CD4-positive, alpha-beta T cell treated with Interleukin-21 for 1 hour (primary cell): ENCODE results near the gene CLEC4A.
A peak's percentile ranks its signal among the peaks of the same experiment; 100 is the strongest.
"Not testable (repeated sequence)": the region's sequence is repeated elsewhere in the genome, so short reads cannot be mapped to it uniquely, and the experiment has no call there.

ENCODE experiments used
- DNase-seq: peaks from one replicate; pipeline ENCODE4 v3.0.0-alpha.2; 2020

CLEC4A gene

DNA sequence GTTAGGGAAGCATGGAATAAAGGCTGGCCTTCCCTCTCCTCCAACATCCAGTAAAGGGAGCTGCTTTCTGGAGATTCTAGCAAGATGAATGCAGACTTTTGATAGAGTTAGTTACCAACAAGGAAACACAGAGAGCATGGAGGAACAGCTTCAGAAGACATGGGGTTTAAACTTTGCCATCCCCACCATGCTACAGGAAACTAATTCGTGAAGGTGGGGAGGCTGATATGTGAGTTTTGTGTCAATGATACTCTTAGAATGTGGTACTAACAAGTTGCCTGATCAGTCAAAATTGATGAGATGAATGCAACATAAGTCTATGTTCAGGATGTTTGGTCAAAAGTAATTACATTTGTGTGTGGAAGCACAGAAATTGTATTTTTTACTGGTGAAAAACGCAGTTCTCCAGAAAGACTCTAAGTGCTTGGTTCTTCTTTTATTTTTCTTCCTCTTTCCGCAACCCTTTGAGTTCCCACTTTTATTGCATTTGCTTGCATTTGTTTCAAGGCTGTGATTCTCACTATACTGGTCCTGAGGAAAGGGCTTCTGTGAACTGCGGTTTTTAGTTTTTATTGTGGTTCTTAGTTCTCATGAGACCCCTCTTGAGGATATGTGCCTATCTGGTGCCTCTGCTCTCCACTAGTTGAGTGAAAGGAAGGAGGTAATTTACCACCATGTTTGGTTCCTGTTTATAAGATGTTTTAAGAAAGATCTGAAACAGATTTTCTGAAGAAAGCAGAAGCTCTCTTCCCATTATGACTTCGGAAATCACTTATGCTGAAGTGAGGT lies at the start of gene CLEC4A:
Gene CLEC4A (plus strand): TSS at position 494 of the 789 bp plus-strand sequence. CDS start 262 bp downstream, at position 756.
- DNase-seq, result no peak

DNA sequence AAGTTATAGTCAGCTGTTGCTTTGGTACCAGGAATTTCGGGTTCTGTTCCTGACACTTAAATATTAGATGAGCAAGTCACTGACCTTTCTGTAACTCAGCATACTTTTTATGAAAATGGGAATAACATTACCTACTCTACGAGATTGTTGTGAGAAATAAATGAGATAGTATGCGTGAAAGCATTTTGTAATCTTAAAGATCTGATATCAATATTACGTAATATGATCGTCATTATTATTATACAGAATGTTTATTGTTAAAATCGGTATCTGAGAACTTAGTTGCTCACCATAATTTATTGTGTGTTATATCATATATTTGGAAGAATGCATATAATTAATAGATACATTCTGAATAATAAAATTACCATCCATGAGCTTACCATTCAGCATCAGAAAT lies 47.5 kb upstream of the CLEC4A start:
- DNase-seq, result no peak

DNA sequence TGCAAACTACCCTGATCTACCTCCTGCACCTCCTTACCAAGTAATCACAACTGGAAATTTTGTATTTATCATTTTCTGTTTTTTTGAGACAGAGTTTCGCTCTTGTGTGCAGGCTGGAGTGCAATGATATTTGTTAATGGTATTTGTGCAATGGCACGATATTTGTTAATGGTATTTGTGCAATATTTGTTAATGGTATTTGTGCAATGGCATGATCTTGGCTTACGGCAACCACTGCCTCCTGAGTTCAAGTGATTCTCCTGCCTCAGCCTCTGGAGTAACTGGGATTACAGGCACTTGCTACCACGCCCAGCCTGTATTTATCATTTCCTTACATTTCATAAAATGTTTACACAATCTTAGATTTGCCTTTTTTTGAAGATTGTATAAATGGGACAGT lies 47.1 kb upstream of the CLEC4A start:
- DNase-seq, result no peak

DNA sequence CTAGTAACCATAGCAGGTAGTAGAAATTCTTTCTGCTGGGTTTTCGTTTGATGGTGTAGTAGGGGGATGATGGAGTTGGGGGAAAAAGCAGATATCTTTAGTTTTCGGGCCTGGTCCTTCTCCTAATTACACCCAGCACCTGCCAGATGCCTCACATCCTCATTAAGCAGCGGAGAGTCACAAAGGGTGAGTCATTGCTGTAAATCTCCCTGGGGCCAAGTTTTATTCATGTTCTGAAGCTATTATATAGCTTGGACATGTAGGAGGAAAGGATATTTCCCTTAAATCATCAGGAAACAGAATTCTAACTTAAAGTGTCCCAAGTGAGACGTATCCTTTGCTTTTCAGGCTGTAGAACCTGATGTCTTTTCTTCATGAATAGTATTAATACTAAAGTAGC lies 46.2 kb upstream of the CLEC4A start:
- DNase-seq, result no peak

DNA sequence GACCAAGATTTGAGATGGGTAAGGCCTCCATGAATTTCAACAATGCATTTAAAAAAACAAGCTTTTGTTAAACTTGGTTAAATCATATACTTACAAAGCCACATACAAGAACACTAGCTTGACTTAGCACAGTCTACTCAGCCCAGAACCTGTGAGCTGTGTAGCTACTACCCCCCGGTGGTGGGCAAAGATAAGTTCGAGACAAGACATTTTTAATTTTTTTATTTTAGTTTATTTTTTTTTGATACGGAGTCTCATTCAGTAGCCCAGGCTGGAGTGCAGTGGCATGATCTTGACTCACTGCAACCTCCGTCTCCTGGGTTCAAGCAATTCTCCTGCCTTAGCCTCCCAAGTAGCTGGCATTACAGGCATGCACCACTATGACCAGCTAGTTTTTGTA lies 45.0 kb upstream of the CLEC4A start:
- DNase-seq, result peak; percentile 82

DNA sequence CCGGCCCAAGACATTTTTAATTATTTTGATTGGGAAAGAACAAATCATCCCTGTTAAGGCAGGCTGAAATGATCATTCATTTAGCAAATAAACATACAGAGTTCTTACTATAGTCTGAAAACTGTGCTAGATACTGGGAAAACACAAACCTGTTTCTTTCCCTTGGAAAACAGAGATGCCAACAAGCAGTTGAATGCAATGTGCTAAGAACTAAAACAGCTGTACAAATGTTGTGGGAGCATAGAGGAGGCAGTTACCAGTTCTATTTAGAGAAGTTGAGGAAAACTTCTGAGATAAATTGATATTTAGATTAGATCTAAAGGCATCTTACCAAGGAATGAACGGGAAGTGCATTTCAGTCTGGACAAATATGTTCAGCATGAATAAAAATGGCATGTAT lies 44.5 kb upstream of the CLEC4A start:
- DNase-seq, result no peak

DNA sequence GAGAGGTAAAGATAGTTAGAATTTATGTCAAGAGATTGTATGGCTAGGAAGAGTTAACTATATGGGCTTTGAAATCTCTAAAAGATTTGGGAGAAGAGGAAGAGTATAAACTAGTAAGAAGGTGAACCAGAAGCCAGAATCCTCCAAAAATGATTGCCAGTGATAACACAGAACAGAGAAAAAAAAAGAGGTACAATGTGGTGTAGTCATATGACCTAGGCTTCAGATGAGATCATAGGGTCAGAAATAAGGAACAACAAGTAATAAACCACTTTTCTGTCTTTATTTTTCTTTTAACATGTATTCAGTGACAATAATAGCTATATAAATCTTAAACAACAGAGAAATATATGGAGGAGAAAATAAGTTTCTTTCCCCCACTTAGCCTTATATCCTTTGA lies 43.3 kb upstream of the CLEC4A start:
- no peak for DNase-seq

DNA sequence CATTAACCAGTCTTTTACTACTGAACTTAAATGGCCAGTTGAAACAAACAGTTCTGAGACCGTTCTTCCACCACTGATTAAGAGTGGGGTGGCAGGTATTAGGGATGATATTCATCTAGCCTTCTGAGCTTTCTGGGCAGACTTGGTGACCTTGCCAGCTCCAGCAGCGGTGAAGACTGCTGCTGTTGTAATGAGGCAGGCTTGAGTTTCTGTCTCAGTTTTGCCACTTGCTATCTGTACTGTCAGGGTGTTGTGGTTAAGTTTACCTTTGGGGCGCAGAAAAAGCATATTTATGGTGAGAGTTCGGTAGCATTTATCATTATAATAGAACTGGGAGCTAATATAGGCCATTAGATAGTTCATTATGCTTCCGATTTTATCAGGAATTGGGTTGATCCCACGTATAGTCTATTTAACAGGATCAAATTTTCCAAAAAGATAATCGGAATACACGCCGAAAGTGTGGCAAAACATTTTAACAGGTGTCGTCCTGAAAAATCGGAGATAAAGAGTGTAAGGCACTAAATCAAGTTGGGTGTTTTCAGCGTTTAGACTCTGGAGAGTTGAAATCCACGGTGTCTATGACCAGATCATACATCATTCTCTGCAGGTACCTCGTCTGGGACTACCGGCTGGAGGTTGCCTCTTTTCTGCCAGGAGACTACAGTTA lies 42.0 kb upstream of the CLEC4A start:
- peak; percentile 52 for DNase-seq

DNA sequence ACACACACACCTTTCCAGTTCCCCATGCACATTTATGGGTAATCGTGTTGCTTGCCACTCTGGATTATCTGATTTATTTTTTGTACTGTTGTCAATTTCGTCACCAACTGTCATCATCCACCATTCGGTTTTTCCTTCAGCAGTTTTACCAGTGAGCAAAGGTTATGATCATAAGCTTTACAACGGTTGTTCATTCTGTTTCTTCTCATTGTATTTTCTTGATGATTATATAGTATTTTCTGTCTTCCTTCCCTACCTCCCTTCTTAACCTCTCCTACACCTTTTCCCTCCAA lies 40.7 kb upstream of the CLEC4A start:
- DNase-seq, result no peak

DNA sequence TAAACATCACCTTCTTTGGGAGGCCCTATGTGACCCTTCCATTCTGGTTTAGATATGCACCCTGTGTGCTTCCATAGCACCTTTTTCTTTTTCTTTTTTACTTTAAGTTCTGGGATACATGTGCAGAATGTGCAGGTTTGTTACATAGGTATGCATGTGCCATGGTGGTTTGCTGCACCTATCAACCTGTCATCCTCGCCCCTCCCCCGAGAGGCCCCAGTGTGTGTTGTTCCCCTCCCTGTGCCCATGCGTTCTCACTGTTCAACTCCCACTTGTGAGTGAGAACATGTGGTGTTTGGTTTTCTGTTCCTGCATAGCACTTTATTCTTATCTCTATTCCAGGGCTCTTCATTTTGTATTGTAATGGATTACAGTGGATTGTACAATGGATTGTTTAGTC lies 39.1 kb upstream of the CLEC4A start:
- DNase-seq, result not testable (repeated sequence)

DNA sequence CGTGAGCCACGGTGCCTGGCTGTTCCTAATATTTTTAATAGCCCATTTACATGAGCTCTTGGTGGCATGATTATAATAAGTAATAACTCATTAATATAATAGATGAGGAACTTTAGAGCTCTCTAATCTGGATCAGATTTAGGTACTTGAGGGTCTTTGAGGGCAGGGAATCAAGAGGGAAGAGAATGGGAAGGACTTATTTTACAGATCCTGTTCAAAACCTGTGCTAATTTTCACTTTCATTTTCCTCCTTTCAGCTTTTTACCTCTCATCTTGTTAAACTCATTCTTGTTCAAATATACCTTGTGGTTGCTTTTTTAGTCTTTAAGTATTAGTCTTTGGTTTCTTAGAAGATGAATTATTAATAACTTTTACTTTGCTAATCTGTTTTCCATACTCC lies 35.8 kb upstream of the CLEC4A start:
- DNase-seq, result peak; percentile 24

DNA sequence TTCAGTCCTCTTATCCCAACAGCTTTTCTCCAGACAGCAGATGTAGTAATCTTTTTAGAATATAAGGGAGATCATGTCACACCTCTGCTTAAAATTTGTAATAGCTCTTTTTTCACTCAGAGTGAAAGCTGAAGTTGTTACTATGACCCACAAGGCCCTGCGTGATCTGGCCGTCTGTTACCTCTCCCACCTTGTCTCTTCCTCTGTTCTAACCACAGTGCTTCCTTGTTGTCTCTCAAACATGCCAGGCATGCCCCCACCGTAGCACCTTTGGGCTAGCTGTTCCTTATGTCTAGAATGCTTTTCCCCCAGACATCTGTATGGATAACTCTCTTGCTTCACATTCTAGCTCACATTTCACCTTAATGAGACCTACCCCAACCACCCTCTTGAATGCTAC lies 34.8 kb upstream of the CLEC4A start:
- peak; percentile 64 for DNase-seq

DNA sequence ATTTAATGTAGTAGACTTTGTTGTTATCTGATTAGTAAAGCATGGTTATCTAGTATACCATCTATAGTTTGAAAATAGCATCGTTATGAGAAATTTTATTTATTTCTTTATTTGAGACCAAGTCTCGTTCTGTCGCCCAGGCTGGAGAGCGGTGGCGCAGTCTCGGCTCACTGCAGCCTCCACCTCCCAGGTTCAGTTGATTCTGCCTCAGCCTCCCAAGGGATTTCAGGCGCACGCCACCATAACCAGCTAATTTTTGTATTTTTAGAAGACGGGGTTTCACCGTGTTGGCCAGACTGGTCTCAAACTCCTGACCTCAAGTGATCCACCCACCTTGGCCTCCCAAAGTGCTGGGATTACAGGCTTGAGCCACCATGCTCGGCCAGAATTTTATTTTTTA lies 34.1 kb upstream of the CLEC4A start:
- DNase-seq, result not testable (repeated sequence)

DNA sequence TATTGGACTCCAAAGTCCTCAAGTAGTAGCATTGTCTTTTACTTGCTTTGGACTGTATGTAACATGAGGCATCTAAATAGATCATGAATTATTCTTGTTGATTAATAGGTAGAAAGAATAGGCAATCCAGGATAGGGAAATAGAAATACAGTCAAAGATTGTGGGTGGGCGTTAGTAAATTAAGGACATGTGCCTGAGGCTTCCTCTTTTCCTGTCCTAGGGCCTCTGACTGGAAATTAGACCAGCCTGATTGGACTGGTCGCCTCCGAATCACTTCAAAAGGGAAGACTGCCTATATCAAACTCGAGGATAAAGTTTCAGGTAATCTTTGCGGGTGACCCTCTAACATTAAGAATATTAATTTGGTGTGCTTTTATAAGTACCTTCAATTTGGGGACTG lies 33.7 kb upstream of the CLEC4A start:
- DNase-seq, result no peak

DNA sequence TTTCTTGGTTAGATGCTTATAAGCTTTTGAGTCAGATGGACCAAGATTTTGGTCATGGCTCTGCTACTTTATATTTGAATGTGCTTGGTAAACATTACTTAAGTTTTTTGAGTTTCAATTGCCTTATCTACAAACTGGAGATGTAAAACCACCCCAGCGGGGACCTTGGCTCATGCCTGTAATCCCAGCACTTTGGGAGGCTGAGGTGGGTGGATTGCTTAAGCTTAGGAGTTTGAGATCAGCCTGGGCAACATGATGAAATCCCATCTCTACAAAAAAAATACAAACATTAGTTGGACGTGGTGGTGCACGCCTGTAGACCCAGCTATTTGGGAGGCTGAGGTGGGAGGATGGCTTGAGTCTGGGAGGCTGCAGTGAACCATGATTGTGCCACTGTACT lies 30.1 kb upstream of the CLEC4A start:
- DNase-seq, result no peak

DNA sequence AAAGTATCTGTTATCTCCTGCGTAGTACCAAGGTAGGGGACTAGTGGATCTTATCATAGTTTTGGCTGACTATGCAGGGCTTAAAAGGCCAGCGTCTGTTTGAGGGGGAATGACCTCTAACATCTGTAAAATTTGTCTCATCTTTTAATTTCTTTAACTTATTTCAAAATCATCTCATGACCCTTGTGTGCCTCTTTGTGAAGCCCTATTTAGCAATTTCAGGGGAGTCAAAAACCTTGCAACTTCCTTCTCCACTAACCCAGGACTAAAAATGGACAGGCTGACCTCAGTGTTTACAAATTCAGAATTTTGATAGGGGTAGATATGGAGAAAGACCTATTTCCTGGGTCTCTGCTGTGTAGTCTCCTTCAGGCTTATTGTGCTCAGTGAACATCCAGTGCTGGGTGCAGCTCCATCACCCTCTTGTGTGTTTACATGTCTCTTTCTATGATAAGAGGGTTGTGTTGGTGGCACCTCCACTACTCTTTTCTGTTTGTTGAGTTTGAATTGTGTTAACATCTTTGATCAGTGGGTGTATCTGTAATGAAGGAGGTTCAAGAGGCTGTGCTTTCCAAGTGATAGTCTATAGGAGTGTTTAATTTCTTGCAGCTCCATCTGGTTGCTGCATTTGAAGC lies 27.0 kb upstream of the CLEC4A start:
- DNase-seq, result no peak

DNA sequence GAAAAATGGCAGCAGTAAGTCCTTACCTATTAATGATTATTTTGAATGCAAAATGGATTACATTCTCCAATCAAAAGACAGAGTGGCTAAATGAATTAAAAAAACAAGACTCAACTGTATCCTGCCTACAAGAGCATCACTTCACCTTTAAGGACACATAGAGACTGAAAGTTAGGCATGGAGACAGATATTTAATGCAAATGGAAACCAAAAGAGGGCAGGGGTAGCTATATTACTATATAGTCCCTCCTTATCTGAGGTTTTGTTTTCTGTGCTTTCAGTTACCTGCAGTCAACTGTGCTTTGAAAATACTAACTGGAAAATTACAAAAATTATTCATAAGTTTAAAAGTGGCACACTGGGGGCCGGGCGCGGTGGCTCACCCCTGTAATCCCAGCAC lies 24.2 kb upstream of the CLEC4A start:
- no peak for DNase-seq

DNA sequence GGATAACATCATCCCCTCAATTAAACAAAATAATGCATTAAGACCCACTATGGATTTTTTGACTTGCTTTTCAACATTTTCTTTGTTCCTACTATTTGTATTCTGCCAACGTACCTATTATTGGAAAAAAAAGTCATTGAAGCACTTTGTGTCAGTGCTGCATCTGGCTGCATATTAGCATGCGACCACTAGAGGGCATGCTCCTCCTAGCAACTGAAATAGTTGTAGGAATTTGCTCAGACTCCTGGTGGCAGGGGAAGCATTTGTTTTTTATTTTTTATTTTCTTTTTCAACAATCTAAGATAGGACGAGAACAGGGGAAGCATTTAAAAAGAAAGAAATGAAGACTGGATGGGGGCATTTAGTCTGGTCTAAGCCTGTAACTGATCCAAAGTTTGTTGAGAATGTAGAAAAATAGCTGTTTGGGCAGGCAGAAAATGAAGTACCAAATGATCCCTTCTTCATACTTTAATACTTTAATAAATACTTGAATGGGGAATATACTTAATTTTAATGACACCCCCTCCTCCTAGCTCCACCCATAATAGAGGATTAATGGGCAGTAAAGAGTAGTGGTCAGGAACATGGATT lies 14.5 kb upstream of the CLEC4A start:
- peak; percentile 79 for DNase-seq

DNA sequence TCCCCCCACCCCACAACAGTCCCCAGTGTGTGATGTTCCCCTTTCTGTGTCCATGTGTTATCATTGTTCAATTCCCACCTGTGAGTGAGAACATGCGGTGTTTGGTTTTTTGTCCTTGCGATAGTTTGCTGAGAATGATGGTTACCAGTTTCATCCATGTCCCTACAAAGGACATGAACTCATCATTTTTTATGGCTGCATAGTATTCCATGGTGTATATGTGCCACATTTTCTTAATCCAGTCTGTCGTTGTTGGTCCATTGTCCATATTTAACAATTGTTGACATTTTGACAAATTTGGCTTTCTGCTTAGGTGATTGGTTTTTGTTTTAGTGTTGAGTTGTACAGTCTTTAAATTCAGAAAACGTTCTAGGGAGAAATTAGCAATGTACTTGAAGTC lies 10.3 kb upstream of the CLEC4A start:
- DNase-seq, result not testable (repeated sequence)

DNA sequence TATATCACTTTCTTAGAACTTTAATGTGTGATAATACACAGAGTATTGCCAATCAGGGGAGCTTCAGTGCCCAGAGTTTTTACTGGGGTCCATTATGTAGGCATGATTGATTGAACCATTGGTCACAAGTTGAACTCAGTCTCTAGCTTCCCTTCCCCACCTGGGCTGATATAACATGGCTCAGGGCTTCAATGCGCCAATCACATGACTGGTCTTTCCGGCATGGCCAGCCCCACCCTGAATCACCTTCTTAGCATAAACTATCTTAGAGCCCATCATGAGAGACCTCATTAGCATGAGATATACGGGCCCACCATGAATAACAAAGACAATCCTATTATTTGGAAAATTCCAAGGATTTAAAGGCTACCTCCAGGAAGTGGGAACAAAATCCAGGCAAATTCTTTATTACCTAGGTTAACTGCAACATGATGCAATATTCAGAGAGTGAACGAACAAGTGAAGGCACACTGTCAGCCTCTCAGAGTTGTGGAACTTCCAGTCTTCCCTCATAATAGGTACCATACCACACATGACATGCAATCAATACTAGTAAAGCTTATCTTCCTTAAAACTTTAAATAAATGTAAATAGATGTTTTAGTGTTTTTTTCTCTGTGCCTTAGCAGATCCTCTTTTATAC lies 3.2 kb upstream of the CLEC4A start:
- no peak for DNase-seq

DNA sequence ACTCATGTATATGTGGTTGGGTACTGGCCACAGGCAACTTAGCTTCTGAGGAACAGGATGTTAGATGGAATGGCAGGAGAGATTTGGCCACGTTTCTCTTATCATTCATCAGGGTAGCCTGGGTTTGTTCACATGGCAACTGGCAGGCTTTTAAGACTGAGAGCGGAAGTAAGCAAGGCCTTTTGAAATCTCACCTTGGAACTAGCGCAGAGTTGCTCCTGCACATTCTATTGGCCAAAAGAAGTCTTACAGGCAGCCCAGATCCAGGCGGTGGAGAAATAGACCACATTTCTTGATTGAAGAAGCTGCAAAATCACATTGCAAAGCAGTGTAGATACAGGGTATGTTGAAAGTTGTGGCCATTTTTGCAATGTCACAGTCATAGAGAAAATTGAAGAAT lies 3.7 kb downstream of the CLEC4A start:
- DNase-seq, result peak; percentile 31

DNA sequence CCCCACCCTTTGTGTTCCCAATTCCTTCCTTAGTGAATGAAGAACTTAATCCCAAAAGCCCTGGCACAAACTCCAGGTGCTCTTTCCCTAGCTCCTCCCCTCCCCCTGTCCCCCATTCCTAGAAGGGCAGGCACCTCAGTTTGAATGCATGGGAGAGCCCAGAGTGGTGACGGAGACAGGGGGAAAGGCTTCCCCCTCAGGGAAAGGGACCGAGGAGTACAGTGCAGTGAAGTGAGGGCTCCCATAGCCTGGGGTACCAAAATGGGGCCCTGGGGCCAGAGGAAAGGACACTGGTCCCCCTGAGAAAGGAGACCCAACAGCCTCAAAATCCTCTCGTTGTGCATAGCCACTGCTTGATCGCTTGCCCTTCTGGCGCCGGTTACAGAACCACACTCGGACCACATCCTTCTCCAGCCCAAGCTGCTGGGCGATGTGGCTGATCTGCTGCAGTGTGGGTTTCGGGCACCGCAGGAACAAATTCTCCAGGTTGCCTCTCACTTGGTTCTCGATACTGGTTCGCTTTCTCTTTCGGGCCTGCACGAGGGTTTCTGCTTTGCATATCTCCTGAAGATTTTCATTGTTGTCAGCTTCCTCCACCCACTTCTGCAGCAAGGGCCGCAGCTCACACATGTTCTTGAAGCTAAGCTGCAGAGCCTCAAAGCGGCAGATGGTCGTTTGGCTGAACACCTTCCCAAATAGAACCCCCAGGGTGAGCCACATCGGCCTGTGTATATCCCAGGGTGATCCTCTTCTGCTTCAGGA lies 10.4 kb downstream of the CLEC4A start:
- DNase-seq, result not testable (repeated sequence)
